Measurements from ENCODE around the gene PROSER2. TPM values are rescaled to one million over a fixed set of nuclear protein-coding genes. Genes with fewer than 3 reads are reported as not detected.

The PROSER2 gene
- polyA plus RNA-seq, 3 donors = 1.2 to 2.2 (median 2.0) TPM

GRCh38 chr10:11797847-11798633, 25.1 kb upstream of the PROSER2 start:
- TF ChIP-seq, protein P1, sequence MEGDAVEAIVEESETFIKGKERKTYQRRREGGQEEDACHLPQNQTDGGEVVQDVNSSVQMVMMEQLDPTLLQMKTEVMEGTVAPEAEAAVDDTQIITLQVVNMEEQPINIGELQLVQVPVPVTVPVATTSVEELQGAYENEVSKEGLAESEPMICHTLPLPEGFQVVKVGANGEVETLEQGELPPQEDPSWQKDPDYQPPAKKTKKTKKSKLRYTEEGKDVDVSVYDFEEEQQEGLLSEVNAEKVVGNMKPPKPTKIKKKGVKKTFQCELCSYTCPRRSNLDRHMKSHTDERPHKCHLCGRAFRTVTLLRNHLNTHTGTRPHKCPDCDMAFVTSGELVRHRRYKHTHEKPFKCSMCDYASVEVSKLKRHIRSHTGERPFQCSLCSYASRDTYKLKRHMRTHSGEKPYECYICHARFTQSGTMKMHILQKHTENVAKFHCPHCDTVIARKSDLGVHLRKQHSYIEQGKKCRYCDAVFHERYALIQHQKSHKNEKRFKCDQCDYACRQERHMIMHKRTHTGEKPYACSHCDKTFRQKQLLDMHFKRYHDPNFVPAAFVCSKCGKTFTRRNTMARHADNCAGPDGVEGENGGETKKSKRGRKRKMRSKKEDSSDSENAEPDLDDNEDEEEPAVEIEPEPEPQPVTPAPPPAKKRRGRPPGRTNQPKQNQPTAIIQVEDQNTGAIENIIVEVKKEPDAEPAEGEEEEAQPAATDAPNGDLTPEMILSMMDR (IDR thresholded peaks at IDR 0.05) = no peak
- intact Hi-C loops (cut with micrococcal nuclease) = loop anchor here in 1 of 2 donors (5.0 kb wide), 1 partner anchor 184 kb away; no protein-coding TSS in a partner anchor
- H3K36me3 ChIP-seq (replicated peaks in 1 of 2; ENCODE audit: control insufficient read depth in 1 of 2, insufficient read depth in 2 of 2, low read length in 2 of 2) = no peaks in the 10 kb centered on the region
- no peaks in the 10 kb centered on the region for H3K9me3 ChIP-seq (replicated peaks in 1 of 2; ENCODE audit: control insufficient read depth in 1 of 2, insufficient read depth in 1 of 2, low read length in 2 of 2)
- no peaks in the 10 kb centered on the region for H3K79me2 ChIP-seq (ENCODE audit: insufficient read depth, low read length)
- Mint-ChIP-seq H3K36me3 (no peaks in the 10 kb centered on the region), H3K27me3 (ENCODE audit: low read depth in 3 of 3) (peaks cover 0 to 4% (median 2%) of the 10 kb centered on the region in 3 donors), H3K27ac (peak overlapping the region in 2 of 7 donors; percentile 6 to 13), H3K4me3 (no peak overlapping the region), H3K9me3 (peaks cover 0 to 3% (median 0%) of the 10 kb centered on the region in 7 donors), H3K4me1 (peaks cover 10% of the 10 kb centered on the region)
- H3K27ac ChIP-seq (ENCODE audit: low read depth in 1 of 2, low read length in 2 of 2) = no peak overlapping the region
- H3K9ac ChIP-seq (ENCODE audit: insufficient read depth, low read length, poor library complexity, severe bottlenecking) = no peak overlapping the region
- 68% methylated on average over 3 of the region's 12 CpGs for WGBS (ENCODE audit: insufficient coverage)
- H3K27me3 ChIP-seq (ENCODE audit: control insufficient read depth in 2 of 2, insufficient read depth in 2 of 2, low read length in 2 of 2) = no peaks in the 10 kb centered on the region
- no peaks in the 10 kb centered on the region for H4K20me1 ChIP-seq (ENCODE audit: insufficient read depth, low read length)
- H3K4me2 ChIP-seq (replicated peaks; ENCODE audit: extremely low read depth, low read length, poor library complexity, severe bottlenecking) = no peak overlapping the region
- H3K4me3 ChIP-seq (replicated peaks in 1 of 3; ENCODE audit: low read depth in 2 of 3, low read length in 3 of 3) = no peak overlapping the region
- no peak for DNase-seq
- peaks cover 0 to 8% of the 10 kb centered on the region in 2 donors for H3K4me1 ChIP-seq (ENCODE audit: control insufficient read depth in 1 of 2, insufficient read depth in 2 of 2, low read length in 2 of 2)
- no peak overlapping the region for H2AFZ ChIP-seq (ENCODE audit: insufficient read depth, low read depth, low read length, poor library complexity, severe bottlenecking)

GRCh38 chr10:11798845-11799735, 24.1 kb upstream of the PROSER2 start:
- no peak overlapping the region for H3K4me3 ChIP-seq (replicated peaks in 1 of 3; ENCODE audit: low read depth in 2 of 3, low read length in 3 of 3)
- peaks cover 0 to 4% (median 2%) of the 10 kb centered on the region in 3 donors for H3K27me3 Mint-ChIP-seq (ENCODE audit: low read depth in 3 of 3)
- H3K36me3 ChIP-seq (replicated peaks in 1 of 2; ENCODE audit: control insufficient read depth in 1 of 2, insufficient read depth in 2 of 2, low read length in 2 of 2) = no peaks in the 10 kb centered on the region
- peak overlapping the region; percentile 35 for H2AFZ ChIP-seq (ENCODE audit: insufficient read depth, low read depth, low read length, poor library complexity, severe bottlenecking)
- TF ChIP-seq, protein P1 (IDR thresholded peaks at IDR 0.05) = no peak
- peak overlapping the region; percentile 14 for H3K4me2 ChIP-seq (replicated peaks; ENCODE audit: extremely low read depth, low read length, poor library complexity, severe bottlenecking)
- H3K4me3 Mint-ChIP-seq = peak overlapping the region in 1 of 2 donors; percentile 33
- H3K27ac Mint-ChIP-seq = no peak overlapping the region
- no peaks in the 10 kb centered on the region for H3K79me2 ChIP-seq (ENCODE audit: insufficient read depth, low read length)
- intact Hi-C loops (cut with micrococcal nuclease) = loop anchor here in 1 of 2 donors (5.0 kb wide), 1 partner anchor 183 kb away; no protein-coding TSS in a partner anchor
- peaks cover 0 to 8% of the 10 kb centered on the region in 2 donors for H3K4me1 ChIP-seq (ENCODE audit: control insufficient read depth in 1 of 2, insufficient read depth in 2 of 2, low read length in 2 of 2)
- H3K9ac ChIP-seq (ENCODE audit: insufficient read depth, low read length, poor library complexity, severe bottlenecking) = no peak overlapping the region
- H3K4me1 Mint-ChIP-seq = peaks cover 10% of the 10 kb centered on the region
- WGBS (ENCODE audit: insufficient coverage) = 62% methylated on average over 13 of the region's 18 CpGs
- no peaks in the 10 kb centered on the region for H3K9me3 ChIP-seq (replicated peaks in 1 of 2; ENCODE audit: control insufficient read depth in 1 of 2, insufficient read depth in 1 of 2, low read length in 2 of 2)
- H3K36me3 Mint-ChIP-seq = no peaks in the 10 kb centered on the region
- no peak for DNase-seq
- H3K9me3 Mint-ChIP-seq = peaks cover 0 to 3% (median 0%) of the 10 kb centered on the region in 7 donors
- H3K27ac ChIP-seq (ENCODE audit: low read depth in 1 of 2, low read length in 2 of 2) = no peak overlapping the region
- H3K27me3 ChIP-seq (ENCODE audit: control insufficient read depth in 2 of 2, insufficient read depth in 2 of 2, low read length in 2 of 2) = no peaks in the 10 kb centered on the region
- H4K20me1 ChIP-seq (ENCODE audit: insufficient read depth, low read length) = no peaks in the 10 kb centered on the region

Data from CD14-positive monocyte (primary cell).